ENCODE results near the gene FREM1.
"Not testable (repeated sequence)": the region's sequence is repeated elsewhere in the genome, so short reads cannot be mapped to it uniquely, and the experiment has no call there.

Gene FREM1, protein sequence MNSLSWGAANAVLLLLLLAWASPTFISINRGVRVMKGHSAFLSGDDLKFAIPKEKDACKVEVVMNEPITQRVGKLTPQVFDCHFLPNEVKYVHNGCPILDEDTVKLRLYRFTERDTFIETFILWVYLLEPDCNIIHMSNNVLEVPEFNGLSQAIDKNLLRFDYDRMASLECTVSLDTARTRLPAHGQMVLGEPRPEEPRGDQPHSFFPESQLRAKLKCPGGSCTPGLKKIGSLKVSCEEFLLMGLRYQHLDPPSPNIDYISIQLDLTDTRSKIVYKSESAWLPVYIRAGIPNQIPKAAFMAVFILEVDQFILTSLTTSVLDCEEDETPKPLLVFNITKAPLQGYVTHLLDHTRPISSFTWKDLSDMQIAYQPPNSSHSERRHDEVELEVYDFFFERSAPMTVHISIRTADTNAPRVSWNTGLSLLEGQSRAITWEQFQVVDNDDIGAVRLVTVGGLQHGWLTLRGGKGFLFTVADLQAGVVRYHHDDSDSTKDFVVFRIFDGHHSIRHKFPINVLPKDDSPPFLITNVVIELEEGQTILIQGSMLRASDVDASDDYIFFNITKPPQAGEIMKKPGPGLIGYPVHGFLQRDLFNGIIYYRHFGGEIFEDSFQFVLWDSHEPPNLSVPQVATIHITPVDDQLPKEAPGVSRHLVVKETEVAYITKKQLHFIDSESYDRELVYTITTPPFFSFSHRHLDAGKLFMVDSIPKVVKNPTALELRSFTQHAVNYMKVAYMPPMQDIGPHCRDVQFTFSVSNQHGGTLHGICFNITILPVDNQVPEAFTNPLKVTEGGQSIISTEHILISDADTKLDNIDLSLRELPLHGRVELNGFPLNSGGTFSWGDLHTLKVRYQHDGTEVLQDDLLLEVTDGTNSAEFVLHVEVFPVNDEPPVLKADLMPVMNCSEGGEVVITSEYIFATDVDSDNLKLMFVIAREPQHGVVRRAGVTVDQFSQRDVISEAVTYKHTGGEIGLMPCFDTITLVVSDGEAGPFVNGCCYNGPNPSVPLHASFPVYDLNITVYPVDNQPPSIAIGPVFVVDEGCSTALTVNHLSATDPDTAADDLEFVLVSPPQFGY (N-terminal part only)

DNA sequence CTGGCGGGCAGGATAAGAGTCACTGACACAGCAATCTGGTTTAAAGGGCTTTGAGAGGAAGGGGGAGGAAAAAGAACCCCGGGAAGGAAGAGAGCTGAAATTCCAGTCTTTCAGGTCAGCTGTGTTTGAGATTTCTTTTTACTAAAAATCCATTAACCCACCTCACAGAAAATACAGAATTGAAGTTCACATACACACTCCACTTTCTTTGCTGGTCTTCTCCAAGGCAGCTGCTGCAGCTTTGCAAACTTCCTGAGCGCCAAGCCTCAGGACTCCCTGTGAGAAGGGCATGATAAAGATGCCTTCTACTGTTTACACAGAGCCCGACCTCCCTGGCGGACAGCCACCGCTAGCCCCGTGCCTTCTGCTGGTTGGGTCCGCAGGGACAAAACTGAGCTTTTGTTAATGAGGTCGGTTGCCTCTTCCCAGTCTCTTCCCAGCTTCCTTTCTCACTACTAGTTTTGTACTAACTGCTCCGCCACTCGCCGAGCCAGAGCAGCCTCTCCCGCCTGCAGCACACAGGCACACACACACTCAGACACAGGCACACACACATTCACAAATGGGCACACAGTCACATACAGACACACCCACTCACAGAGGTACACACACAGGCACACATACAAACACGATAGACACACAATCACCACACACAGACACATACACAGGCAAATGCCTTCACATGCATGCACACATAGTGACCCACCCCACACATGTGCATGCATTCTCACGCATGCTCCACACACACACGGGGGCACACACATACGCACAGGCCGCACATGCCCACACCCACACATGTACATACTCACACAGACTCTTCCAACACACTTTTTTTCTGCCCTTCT is at the start of gene FREM1:
FREM1 (minus strand) TSS at position 468 of the 845 bp plus-strand sequence. CDS start 41,451 bp downstream, outside the sequence.
- no peak for DNase-seq

DNA sequence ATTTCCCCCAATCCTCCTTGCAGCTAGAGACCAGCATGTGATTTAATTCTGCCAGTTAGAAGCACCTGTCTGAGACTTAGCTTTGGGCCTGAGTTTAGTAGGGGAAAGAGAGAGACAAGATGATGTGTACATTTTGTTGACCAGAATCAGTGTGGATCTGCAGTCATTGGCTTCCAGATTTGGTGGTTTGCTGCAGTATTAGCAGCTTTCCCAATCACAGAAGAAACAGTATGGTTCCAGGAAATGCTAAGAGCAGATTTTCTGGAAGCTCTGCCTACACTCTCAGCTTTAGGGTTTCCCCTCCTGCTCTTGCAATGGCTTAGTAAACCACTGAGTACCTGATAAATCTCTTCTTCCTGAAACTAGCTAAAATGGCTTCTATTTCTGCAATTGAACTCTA is 48.8 kb upstream of the FREM1 start:
- peak; percentile 11 for DNase-seq

DNA sequence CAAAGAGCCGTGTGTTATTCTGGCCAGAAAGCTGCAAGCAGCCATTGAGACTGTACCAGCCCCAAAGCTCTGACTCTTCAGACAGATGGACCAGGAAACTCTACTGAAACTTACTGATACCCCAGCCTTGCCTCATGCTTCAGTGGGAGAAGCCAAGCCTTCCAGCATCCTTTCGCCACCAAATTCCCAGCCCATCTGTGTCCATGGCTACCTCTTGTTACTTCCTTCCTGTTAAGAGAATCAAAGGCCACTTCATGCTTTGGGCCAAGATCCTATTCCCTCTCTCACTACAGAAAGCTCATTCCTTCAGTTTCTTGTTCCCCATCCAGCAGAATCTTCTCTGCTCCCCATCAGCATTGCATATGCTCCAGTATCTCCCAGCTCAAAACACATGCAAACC is 46.9 kb upstream of the FREM1 start:
- DNase-seq: no peak

DNA sequence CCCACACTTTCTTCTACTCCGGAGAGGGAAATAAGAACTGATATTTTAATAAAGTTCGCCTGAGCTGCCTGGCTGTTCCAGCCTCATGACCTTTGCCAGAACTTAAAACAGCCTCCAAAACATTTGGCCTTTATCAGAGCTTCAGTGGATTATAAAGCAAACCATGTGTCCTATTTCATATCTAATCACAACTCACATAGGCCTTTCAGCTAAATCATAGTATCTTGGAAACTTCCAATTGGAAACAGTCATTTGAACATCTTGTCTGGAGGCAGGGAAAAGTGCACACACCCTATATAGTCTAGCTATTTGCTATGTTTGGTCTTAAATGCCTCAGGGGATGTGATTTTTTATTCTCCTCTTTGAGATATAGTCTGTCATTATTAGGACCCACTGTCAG is 46.0 kb upstream of the FREM1 start:
- no peak for DNase-seq

DNA sequence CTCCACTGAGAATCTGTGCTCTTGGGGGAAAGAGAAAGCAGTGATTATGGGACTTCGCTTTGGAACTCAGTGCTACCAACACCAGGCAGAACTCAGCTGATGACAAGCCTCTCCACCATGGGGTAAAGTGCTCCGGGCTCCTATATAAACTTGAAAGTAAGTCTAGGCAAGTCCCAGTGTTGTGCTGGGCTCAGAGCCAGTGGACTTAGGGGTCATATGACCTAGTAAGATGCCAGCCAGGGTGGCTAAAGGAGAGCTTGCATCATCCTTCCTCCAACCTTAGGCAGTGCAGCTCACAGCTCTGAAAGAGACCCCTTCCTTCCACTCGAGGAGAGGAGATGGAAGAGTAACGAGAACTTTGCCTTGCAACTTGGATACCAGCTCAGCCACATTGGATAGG is 35.1 kb upstream of the FREM1 start:
- no peak for DNase-seq

DNA sequence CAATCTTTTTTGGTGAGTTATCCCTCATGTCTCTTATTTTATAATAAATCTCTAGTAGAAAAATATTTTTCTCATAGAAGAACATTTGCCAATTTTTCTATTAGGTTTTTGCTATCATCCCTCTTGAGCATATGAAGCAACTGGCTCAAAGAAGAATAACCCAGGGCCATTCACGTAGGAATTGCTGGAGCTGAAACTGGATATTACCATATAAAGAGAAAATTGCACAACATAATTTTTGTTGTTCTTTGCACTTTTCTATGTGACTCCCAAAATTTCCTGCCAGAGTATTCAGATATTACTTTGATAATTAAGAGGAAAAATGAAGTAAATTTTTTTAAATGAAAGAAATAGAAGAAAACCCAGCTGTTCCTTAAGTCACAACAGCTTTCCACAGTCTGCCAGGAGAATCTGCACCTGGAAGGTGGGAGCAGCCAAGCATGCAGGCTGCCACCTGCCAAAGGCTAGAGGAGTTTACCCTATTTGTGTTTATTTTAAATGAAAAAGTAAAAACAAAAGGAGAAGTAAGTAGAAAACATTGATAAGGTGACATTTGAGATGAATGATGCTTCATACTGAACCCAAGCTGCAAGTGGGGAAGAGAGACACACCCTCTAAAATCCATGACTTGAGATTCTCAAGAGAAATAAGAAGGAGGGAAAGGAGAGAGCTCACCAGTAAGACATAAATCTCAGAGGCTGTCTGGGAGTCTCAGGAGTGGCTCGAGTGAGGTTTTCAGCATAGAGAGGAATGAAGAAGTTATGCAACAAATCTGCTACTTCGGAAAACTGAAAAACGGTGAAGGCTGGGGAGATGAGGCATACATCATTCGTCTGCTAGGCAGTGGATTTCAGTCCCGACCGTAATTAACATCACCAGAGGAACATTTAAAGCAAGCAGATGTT is 31.5 kb upstream of the FREM1 start:
- no peak for DNase-seq

DNA sequence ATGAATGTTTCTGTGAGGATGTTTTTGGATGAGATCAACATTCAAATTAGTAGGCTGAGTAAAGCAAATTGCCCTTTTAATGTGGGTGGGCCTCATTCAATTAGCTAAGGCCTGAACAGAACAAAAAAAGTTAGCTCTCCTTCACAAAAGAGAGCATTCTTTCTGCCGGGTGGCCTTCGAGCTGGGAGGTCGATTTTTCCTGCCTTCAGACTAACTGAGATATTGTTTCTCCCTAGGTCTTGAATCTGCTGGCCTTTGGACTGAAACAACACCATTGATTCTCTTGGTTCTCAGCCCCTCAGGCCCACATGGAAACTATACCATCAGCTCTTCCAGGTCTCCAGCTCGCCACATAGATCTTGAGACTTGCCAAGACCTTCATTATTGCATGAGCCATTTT is 29.1 kb upstream of the FREM1 start:
- DNase-seq: no peak

DNA sequence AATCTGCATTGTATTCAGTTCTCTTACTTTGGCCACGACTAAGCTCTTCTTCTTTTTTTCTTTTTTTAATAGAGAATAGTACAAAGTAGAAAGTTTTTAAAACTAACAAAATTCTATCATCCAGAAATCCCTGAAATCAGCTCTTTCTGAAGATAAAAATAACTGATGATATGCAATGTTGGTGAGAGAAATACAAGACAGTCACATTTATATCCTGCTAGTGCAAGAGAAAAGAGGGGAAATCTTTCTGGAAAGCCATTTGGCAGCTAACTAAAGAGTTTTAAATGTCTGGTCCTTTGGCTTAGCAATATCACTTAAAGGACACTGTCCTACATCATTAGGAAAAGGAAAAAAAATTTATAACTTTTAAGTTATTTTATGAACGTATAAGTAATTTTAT is 27.0 kb upstream of the FREM1 start:
- DNase-seq: no peak

DNA sequence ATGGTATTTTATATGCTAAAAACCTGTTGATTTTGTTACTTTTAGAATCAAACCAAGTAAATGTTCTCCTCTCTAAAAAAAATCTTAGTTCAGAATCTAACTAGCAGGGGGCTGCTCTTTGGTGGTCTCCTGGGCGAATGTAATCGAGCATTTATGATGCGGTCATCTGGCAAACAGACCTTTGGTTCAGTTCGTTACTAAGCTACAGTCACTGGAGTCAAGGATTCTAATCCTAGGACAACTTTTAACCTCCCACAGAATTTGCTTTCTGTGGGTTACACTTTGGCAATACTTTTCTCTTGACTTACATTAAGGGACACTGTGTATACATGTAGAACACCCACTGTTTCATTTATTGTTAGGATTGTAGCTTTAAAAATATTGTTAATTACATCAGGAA is 26.3 kb upstream of the FREM1 start:
- DNase-seq: no peak

DNA sequence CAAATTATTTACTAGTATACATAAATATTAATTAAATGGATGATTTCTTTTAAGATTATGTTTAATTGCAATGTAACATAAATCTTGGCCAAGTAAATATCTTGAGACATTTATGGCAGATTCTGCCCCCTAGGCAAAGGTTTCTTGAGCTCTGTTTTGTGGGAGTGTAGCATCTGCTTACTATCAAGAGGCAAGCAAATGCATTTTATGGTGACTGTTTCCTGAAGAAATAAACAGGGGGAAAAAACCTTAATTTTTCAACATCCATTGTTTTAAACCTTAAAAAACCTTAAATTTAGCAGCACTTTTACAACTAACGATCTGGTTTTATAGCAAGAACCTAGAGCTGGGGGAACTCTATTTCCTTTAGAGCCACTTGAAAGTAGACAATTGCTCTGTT is 25.7 kb upstream of the FREM1 start:
- DNase-seq: no peak

DNA sequence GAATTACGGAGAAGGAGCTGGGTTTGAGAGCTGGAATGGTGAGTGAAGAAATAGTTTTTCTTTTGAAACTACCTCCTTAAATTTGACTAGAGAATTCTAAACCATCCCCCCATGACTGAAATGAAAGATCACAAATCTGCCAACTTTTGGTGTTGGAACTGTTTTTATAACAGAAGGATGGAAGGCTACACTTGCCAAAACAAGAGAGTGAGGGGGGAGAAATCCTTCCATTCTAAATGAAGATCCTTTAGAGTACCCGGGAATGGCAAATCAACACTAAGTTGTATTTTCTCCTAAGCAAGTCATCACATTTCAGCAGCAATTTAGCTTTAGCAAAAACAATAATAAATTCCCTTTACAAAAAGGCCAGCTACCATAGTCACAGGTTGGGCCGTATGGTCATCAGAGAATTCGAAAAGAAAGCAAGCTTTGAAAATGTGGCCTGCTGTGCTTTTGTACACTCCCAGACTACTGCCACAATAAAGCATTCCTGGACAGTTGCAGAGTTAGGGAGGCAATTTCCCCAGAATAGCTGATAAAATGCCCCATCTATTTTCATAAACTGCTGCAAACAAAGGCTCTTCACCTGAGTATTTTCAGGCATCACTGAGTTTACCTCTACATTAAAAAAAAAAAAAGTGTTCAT is 25.0 kb upstream of the FREM1 start:
- no peak for DNase-seq

DNA sequence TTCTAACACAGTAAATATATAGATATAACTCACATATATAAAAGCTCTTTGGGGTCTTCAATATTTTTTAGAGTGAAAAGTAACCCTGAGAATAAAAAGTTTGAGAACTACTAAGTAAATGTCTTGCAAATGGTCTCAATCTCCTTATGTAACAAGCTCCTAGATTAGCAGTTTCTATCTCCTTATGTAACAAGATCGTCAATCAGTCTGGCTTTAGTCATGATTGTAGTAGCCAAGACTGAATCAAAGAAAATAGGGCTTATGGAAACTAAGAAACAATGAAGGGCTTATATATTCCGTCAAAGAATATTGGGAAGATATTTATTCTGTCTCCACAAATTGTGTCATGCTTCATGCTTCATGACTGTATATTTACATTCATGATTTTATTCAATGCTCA is 22.4 kb upstream of the FREM1 start:
- DNase-seq: no peak

DNA sequence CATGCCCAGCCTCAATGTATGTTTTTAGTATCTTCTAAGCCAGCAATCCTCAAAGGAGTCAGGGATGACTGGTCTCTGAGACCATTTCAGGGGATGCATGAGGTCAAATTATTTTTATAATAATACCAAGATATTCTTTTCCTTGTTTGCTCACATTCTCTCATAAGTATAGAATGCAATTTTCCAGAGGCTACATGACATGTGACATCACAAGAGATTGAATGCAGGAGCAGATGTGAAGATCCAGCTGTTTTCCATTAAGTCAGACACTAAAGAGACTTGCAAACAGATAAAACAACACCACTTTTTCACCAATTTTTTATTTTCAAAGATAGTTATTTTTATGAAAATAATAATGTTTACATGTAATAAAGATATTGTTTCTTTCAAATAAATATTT is 22.0 kb upstream of the FREM1 start:
- no peak for DNase-seq

DNA sequence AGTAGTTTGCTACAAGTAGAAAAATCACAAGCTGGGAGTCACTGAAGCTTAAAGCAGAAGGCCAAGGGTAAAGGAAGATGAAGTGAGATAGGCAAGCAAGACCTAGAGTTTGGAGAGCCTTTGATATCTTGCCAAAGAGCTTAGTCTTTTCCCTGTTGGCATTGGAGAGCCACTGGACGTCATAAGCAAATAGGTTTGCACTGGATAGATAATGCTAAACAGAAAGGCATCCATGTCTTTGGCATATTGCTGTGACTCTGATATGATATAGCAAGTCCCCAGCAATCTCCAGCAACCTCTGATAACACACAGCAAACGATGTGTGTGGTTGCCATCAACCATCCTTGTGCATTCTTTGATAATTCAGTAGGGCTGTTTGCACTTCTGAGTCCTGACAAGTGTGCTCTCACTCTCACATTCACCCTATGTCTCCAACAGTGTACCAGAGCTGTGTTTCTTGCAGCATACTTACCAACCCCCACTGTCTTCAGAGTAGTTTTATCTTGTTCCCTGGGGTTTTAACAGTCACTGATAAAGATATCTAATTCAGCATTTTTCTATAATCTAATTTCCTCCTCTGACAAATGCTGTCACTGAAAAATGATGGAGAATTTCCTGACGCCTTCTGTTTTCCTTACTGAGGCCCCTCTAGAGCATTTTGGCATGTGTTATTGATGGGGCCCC is 16.9 kb upstream of the FREM1 start:
- DNase-seq: no peak

DNA sequence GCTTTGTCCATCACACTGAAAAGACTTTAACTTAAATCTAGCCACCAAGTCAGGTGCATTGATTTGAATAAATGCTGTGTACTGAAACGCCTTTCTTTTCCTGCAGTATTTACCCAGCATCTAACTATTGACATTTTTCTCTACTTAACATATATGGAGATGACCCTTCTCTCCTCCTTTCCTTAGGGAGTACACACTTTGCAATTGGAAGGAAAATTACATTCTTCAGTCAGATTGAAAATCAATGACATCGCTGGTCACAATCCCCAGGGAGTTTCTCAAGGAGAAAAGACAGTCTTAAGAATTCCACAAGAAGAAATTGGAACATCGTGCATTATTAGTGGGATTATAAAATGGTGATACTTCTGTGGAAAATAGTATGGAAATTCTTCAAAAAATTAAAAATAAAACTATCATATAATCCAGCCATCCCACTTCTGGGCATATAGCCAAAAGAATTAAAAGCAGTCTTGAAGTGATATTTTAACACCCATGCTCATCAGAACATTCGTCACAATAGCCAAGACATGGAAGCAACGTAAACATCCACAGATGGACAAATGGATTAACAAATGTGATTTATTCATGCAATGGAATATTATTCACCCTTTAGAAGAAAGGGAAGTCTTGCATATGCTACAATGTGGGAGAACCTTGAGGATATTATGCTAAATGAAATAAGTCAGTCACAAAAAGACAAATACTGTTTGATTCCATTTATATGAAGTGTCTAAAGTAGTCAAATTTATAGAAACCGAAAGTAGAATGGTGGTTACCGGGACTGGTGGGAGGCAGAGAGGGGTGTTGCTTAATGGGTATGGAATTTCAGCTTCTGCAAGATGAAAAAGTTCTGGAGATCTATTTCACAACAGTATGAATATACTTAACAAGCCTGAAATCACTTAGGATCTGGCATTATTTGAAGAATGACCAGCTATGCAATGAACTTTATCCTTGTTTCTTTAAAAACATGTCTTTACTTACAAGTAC is 14.3 kb upstream of the FREM1 start:
- DNase-seq: peak; percentile 15

DNA sequence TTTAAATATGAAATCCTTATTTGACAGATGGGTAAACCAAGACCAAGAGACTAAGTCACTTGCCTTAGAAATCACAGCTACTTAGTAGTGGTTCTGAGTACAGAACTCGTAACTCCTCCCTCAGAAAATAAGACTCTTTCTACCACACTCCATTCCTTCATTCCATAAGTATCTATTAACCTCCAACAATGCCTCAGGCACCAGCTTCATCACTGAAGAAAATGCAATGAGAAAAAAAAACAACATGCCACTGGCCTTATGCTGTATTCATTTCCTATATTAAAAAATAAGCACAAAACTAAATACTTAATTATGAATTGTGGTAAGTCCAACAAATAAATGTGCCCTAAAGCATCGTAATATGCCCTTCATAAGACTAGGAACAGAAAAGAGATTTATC is 13.5 kb upstream of the FREM1 start:
- no peak for DNase-seq

DNA sequence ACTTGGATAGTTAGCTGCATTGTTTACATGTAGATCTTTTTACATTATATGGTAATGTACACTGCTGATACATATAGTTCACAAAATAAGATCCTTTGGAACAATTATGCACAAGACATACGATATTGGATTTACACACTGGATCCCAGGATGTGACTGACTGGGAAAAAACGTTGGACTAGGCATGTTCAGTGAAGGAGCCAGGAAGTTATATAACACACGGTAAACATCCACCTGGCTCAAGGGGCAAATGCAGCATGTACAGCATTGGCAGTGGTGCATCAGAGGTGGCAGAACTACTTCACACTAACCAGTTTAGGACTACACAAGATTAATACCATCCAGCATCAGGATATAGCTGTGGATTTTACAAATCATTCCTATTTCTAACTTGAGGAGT is 10.6 kb upstream of the FREM1 start:
- DNase-seq: not testable (repeated sequence)

DNA sequence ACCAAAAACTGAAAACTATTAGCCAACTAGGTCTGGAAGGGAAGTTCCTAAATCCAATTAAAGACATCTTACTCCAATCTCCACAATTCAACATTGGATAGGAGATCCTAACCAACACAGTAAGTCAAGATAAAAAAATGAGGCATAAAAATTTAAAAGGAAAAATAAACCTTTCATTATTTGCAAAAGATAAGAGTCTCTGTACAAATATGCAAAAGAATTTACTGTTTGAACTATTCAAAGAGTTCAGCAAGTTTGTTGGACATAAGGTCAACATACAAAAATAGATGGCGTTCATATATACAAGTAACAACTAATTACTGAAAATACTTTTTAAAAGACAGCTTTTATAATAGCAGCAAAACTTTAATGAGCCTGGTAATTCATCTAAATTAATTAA is 3.1 kb upstream of the FREM1 start:
- DNase-seq: no peak

DNA sequence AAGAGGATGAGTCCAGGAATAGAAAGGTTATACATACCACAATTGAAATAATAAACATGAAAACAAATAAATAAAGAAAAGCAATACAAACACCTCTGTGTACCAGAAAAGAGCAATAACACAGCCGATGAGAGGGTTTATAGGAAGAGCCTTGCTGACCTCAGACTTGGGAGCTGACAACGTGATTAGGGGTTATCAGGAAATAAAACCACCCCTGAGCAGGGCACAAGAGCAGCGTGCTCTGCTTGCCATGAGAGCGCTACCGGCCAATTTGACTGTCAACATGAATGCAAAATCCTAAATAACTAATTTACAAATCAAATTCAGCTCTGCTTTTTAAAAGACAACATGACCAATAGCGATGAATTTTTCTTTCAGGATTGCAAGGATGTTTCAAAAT is 2.6 kb upstream of the FREM1 start:
- DNase-seq: no peak

All from inflammatory macrophage treated with lipopolysaccharide for 4 hours (primary cell).